Smooth muscle cell of trachea (primary cell): Measurements from ENCODE around the gene TPSAB1. TPM values are rescaled to one million over a fixed set of nuclear protein-coding genes. Genes with fewer than 3 reads are reported as not detected.

Experiments used
- total RNA-seq: library from RNA; depleted of rRNA; stranded (reverse); fragments of >200 nt; gene quantifications from 2 replicates; pipeline ENCODE4 v1.2.1, GENCODE V29; 2014

The TPSAB1 gene
- total RNA-seq, result not detected in 2 replicates

DNA sequence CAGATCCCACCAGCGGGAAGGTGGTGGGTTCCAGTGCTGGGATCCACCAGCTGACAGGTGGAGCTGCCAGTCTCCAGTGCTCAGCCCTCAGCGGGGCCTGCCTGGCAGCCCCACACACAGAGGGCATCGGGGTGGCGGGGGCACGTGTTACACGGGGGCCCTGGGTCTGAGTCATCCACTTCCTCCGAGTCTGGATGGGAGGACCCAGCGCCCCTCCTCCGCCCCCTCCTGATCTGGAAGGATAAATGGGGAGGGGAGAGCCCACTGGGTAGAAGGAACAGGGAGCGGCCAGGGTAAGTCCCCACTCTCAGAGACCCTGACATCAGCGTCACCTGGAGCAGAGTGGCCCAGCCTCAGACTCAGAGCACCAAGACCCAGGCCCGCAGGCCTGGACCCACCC, at the start of gene TPSAB1:
Gene TPSAB1, plus strand, starts transcription at position 270 of the 400 bp plus-strand sequence. CDS start 234 bp downstream, outside the sequence.

DNA sequence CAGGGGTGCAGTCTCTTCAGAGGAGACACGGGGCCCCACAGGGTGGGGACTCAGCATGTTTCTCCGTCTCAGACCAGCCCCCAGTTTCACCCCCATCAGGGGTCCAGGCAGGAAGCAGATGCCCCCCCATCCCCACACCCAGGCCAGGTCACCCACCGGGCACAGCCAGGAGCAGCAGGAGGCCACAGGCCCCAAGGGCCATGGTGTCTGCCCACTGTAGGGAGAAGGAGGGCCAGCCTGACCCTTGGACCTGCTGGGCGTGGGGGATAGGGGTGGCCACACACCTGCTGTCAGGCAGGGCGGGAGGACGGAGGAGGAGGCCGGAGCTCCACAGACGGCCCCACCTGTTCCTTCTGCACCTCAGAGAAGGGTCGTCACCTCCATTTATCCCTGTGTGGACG, 15.5 kb upstream of the TPSAB1 start, which contains the start of gene TPSG1:
Gene TPSG1, minus strand, starts transcription at position 218 of the 401 bp plus-strand sequence. Its CDS starts 16 bp downstream, at position 202.

DNA sequence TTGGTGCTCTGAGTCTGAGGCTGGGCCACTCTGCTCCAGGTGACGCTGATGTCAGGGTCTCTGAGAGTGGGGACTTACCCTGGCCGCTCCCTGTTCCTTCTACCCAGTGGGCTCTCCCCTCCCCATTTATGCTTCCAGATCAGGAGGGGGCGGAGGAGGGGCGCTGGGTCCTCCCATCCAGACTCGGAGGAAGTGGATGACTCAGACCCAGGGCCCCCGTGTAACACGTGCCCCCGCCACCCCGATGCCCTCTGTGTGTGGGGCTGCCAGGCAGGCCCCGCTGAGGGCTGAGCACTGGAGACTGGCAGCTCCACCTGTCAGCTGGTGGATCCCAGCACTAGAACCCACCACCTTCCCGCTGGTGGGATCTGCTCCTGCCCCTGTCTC, 10.4 kb upstream of the TPSAB1 start, which contains the start of gene TPSB2:
Gene TPSB2, minus strand, starts transcription at position 101 of the 387 bp plus-strand sequence. CDS start 233 bp downstream, outside the sequence.

DNA sequence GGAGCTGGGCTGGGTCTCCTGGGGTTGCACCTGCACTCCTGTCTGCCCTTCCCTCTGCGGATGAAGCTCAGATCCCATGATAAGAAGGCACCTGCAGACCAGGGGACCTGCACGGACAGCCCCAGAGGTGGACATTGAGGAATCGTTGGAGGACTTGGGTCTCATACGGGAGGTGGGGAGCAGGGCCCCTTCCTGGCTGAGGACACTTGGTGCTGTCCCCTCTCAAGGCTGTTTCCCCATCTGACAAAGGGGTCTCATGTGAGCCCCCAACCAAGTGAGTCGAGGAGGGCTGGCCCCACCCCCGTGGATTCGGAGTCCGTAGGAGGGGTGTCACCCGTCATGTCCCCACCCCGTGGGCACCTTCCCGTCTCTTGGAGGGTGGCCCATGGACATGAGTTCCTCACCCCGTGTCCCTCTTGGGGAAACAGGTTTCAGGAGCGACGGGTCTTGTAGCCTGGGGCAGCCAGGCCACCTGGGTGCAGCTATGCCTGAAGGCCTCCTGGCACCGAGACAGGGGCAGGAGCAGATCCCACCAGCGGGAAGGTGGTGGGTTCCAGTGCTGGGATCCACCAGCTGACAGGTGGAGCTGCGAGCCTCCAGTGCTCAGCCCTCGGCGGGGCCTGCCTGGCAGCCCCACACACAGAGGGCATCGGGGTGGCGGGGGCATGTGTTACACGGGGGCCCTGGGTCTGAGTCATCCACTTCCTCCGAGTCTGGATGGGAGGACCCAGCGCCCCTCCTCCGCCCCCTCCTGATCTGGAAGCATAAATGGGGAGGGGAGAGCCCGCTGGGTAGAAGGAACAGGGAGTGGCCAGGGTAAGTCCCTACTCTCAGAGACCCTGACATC, 15.0 kb downstream of the TPSAB1 start, which contains the start of gene TPSD1:
Gene TPSD1, plus strand, starts transcription at position 794 of the 847 bp plus-strand sequence. CDS start 212 bp downstream, outside the sequence.

Other genes starting within 250 kb of the TPSAB1 start
- gene SSTR5, start 168.0 kb upstream of the TPSAB1 start, total RNA-seq, result not detected in 2 replicates
- not detected in 2 replicates for gene C1QTNF8, start 144.5 kb upstream of the TPSAB1 start, total RNA-seq
- gene CACNA1H, start 87.6 kb upstream of the TPSAB1 start, total RNA-seq, result 0.15 and 0.33 TPM in 2 replicates
- not detected in 2 replicates for gene TPSG1, start 15.4 kb upstream of the TPSAB1 start, total RNA-seq
- gene TPSB2, start 10.5 kb upstream of the TPSAB1 start, total RNA-seq, result not detected in 2 replicates
- gene TPSD1, start 15.4 kb downstream of the TPSAB1 start, total RNA-seq, result not detected in 2 replicates
- 54.7 and 83.8 TPM in 2 replicates for gene UBE2I, start 68.9 kb downstream of the TPSAB1 start, total RNA-seq
- gene BAIAP3, start 92.9 kb downstream of the TPSAB1 start, total RNA-seq, result 1.5 and 1.9 TPM in 2 replicates
- gene TSR3, start 111.2 kb downstream of the TPSAB1 start, total RNA-seq, result 91.6 and 98.8 TPM in 2 replicates
- 43.3 and 81.2 TPM in 2 replicates for gene GNPTG, start 111.2 kb downstream of the TPSAB1 start, total RNA-seq
- 11.2 and 12.1 TPM in 2 replicates for gene UNKL, start 174.0 kb downstream of the TPSAB1 start, total RNA-seq
- 8.6 and 12.8 TPM in 2 replicates for gene UQCC4, start 180.0 kb downstream of the TPSAB1 start, total RNA-seq
- gene PERCC1, start 190.4 kb downstream of the TPSAB1 start, total RNA-seq, result 0.17 TPM in 1 of 2 replicates, not detected in the other
- gene CCDC154, start 203.9 kb downstream of the TPSAB1 start, total RNA-seq, result 0.29 and 0.66 TPM in 2 replicates
- 71.4 and 169 TPM in 2 replicates for gene CLCN7, start 234.3 kb downstream of the TPSAB1 start, total RNA-seq
- 0.29 TPM in 1 of 2 replicates, not detected in the other for gene PTX4, start 248.2 kb downstream of the TPSAB1 start, total RNA-seq